RWPE1 (cell line): Measurements from ENCODE around the gene GAD1.

Experiments
- CTCF ChIA-PET: fragments of 350-600 bp; sonication (Branson Sonifier 250); formaldehyde crosslinking; extraction: SDS; loops from one replicate; lab custom pipeline; 2021; lab: Yijun Ruan, JAX
- POLR2A ChIA-PET: fragments of 400-600 bp; formaldehyde crosslinking; extraction: SDS; loops from one replicate; lab custom pipeline; 2020; ENCODE audit warnings: antibody characterized with exemption; ENCODE audit not compliant: low non-redundant PET; lab: Yijun Ruan, JAX
- DNase-seq: peaks from one replicate; pipeline ENCODE4 v3.0.0; 2012; ENCODE audit warnings: low spot score
- H3K27ac ChIP-seq: fragments of 450-650 bp; 2 replicates; pipeline ENCODE4 v1.5.1; 2017
- CTCF ChIP-seq: fragments of 450-650 bp; conservative IDR thresholded peaks from 2 replicates; pipeline ENCODE4 v1.5.1; 2017; ENCODE audit warnings: low read depth, mild to moderate bottlenecking

The GAD1 gene

DNA sequence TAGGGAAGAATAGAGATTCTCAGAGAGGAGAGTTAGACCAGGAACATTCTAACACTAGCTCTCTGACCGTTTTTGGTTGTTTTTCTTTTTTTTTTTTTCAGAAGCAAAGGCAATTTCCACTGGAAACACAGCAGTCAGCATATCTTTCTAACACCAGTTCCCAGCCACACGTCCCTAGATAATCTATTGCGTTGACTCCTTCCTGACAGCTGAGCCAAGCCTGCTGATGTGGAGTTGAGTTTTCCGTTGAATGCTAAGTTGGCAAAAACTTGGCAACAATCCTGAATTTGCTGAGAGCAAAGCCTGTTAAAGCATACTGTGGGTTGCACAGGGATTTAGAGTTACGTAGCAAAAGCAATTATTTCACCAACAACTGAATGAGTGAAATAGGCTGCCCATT, 19.3 kb downstream of the GAD1 start:
- no peak for TF ChIP-seq CTCF
- no peak for DNase-seq
- CTCF ChIA-PET, result no interaction called here
- H3K27ac ChIP-seq, result no peak overlapping the region
- POLR2A ChIA-PET, result no interaction called here

- DNase-seq, result no peak
- CTCF ChIA-PET, result interaction anchor here (1.8 kb wide), 1 partner anchor 480 kb away, joined by 3 read pairs; no protein-coding TSS in a partner anchor
- POLR2A ChIA-PET, result no interaction called here
- no peak overlapping the region for H3K27ac ChIP-seq
- TF ChIP-seq CTCF, result no peak
Measured at GRCh38 chr2:170840717-170841210, 24.1 kb downstream of the GAD1 start.

DNA sequence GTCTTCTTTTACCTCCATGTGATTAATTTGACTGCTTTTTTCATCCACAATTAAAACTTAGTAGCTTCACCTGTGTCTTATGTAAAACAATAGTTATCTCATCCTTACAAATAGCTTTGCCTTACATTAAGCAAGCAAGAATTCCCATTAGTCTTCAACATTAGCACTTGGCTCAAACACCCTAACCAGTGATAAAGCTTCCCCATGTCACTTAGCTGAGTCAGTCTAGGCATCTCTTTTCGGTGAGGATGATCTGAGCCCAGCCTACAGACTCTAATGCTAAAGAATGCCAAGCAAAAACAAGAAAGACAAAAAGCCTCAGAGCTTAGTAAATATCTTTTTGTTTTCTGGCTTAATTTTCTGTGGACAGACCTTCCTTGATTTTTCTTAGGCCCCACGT, 26.1 kb downstream of the GAD1 start:
- ChIA-PET CTCF (interaction anchor here (0.8 kb wide), 1 partner anchor 26 kb away, joined by 4 read pairs; the partner anchor contains the start of gene GAD1), POLR2A (interaction anchor here (0.6 kb wide), 1 partner anchor 25 kb away, joined by 4 read pairs; no protein-coding TSS in a partner anchor)
- no peak for TF ChIP-seq CTCF
- H3K27ac ChIP-seq, result no peak overlapping the region
- no peak for DNase-seq

- peak; percentile 47 for DNase-seq
- ChIA-PET CTCF (no interaction called here), POLR2A (interaction anchor here (0.6 kb wide), 1 partner anchor 26 kb away, joined by 4 read pairs; no protein-coding TSS in a partner anchor)
- TF ChIP-seq CTCF, result no peak
- no peak overlapping the region for H3K27ac ChIP-seq
Measured at GRCh38 chr2:170843656-170844055, 27.0 kb downstream of the GAD1 start.

DNA sequence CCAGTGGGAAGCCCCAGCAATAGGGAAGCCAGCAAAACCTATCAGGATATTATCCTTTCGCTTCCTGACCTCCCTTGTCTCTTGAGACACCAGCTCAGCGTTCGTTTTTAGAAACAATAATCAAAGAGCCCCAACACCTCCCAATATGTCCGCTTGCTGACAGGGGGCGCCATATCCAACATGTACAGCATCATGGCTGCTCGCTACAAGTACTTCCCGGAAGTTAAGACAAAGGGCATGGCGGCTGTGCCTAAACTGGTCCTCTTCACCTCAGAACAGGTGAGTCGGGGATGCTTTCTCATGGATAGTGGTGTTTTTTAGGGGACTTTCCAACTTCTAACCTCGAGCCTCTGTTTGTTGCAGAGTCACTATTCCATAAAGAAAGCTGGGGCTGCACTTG, 28.7 kb downstream of the GAD1 start:
- ChIA-PET CTCF (interaction anchor here (0.6 to 1.8 kb wide), 5 partner anchors 13 to 454 kb away, joined by 3 to 6 read pairs (median 3); no protein-coding TSS in a partner anchor), POLR2A (no interaction called here)
- no peak for TF ChIP-seq CTCF

GRCh38 chr2:170846314-170846713, 29.6 kb downstream of the GAD1 start:
- DNase-seq, result no peak
- TF ChIP-seq CTCF, result no peak
- H3K27ac ChIP-seq, result no peak overlapping the region
- CTCF ChIA-PET, result no interaction called here
- POLR2A ChIA-PET, result no interaction called here

More for the DNA sequence above, 28.7 kb downstream of the GAD1 start:
- DNase-seq, result no peak
- H3K27ac ChIP-seq, result no peak overlapping the region
